Measurements from ENCODE around the gene ST6GALNAC3.
"Not testable (repeated sequence)": the region's sequence is repeated elsewhere in the genome, so short reads cannot be mapped to it uniquely, and the experiment has no call there.

ST6GALNAC3 gene

GRCh38 chr1:76110666-76111065, 36.1 kb downstream of the ST6GALNAC3 start:
- peaks cover 13 to 14% of the 10 kb centered on the region in 2 experiments for H3K4me1 ChIP-seq (ENCODE audit: control insufficient read depth in 1 of 2, insufficient read depth in 1 of 2, low read depth in 1 of 2, low read length in 1 of 2)
- no peaks in the 10 kb centered on the region for H3K36me3 ChIP-seq
- no peaks in the 10 kb centered on the region for H3K27me3 ChIP-seq
- H3K9me3 ChIP-seq, result no peaks in the 10 kb centered on the region
- no peak overlapping the region for H3K27ac ChIP-seq
- no peak overlapping the region for H3K4me3 ChIP-seq (ENCODE audit: low read depth in 1 of 2, low read length in 1 of 2)
- TF ChIP-seq CTCF (IDR thresholded peaks at IDR 0.05), result no peak

DNA sequence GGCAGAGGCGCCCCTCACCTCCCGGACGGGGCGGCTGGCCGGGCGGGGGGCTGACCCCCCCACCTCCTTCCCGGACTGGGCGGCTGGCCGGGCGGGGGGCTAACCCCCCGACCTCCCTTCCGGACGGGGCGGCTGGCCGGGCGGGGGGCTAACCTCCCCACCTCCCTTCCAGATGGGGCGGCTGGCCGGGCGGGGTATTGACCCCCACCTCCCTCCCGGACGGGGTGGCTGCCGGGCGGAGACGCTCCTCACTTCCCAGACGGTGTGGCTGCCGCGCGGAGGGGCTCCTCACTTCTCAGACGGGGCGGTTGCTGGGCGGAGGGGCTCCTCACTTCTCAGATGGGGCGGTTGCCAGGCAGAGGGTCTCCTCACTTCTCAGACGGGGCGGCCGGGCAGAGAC, 37.8 kb downstream of the ST6GALNAC3 start:
- H3K4me3 ChIP-seq (ENCODE audit: low read depth in 1 of 2, low read length in 1 of 2); H3K36me3 ChIP-seq; H3K9me3 ChIP-seq; H3K27me3 ChIP-seq; H3K27ac ChIP-seq; H3K4me1 ChIP-seq (ENCODE audit: control insufficient read depth in 1 of 2, insufficient read depth in 1 of 2, low read depth in 1 of 2, low read length in 1 of 2): not testable (repeated sequence)

GRCh38 chr1:76113446-76113845, 38.9 kb downstream of the ST6GALNAC3 start:
- TF ChIP-seq CTCF (IDR thresholded peaks at IDR 0.05), result no peak
- Histone ChIP-seq H3K4me1 (ENCODE audit: control insufficient read depth in 1 of 2, insufficient read depth in 1 of 2, low read depth in 1 of 2, low read length in 1 of 2) (no peaks in the 10 kb centered on the region), H3K4me3 (ENCODE audit: low read depth in 1 of 2, low read length in 1 of 2) (no peak overlapping the region), H3K27me3 (no peaks in the 10 kb centered on the region), H3K27ac (no peak overlapping the region), H3K9me3 (no peaks in the 10 kb centered on the region), H3K36me3 (no peaks in the 10 kb centered on the region)

DNA sequence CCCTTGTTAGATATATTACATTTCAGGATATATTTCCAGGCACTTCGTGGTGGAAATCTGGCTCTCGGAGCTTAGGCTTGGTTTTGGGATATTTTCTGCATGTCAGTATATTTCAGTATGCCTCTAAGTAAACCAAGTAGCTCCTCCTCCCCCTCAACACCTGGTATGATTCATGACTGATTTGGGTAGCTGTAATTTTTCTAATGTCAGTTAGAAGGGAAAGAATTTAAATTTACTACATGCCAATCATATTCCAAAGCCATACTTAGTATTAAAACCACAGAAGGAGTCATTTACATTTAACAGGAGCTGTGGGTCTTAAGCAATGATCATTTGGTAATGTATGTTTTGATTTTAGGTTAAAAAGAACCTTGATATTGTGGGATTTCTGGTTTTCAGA, 40.6 kb downstream of the ST6GALNAC3 start:
- H3K4me3 ChIP-seq (ENCODE audit: low read depth in 1 of 2, low read length in 1 of 2), result no peak overlapping the region
- no peaks in the 10 kb centered on the region for H3K9me3 ChIP-seq
- no peak overlapping the region for H3K27ac ChIP-seq
- no peaks in the 10 kb centered on the region for H3K4me1 ChIP-seq (ENCODE audit: control insufficient read depth in 1 of 2, insufficient read depth in 1 of 2, low read depth in 1 of 2, low read length in 1 of 2)
- H3K36me3 ChIP-seq, result no peaks in the 10 kb centered on the region
- no peak for TF ChIP-seq CTCF (IDR thresholded peaks at IDR 0.05)
- no peaks in the 10 kb centered on the region for H3K27me3 ChIP-seq

- no peak for TF ChIP-seq CTCF (IDR thresholded peaks at IDR 0.05)
- peaks cover 3 to 9% of the 10 kb centered on the region in 2 experiments for H3K4me1 ChIP-seq (ENCODE audit: control insufficient read depth in 1 of 2, insufficient read depth in 1 of 2, low read depth in 1 of 2, low read length in 1 of 2)
- H3K27me3 ChIP-seq, result no peaks in the 10 kb centered on the region
- no peak overlapping the region for H3K4me3 ChIP-seq (ENCODE audit: low read depth in 1 of 2, low read length in 1 of 2)
- H3K9me3 ChIP-seq, result no peaks in the 10 kb centered on the region
- H3K36me3 ChIP-seq, result no peaks in the 10 kb centered on the region
- H3K27ac ChIP-seq, result no peak overlapping the region
Measured at GRCh38 chr1:76121850-76122249, 47.3 kb downstream of the ST6GALNAC3 start.

- no peak overlapping the region for H3K27ac ChIP-seq
- peaks cover 3 to 9% of the 10 kb centered on the region in 2 experiments for H3K4me1 ChIP-seq (ENCODE audit: control insufficient read depth in 1 of 2, insufficient read depth in 1 of 2, low read depth in 1 of 2, low read length in 1 of 2)
- no peaks in the 10 kb centered on the region for H3K27me3 ChIP-seq
- TF ChIP-seq CTCF (IDR thresholded peaks at IDR 0.05), result no peak
- H3K4me3 ChIP-seq (ENCODE audit: low read depth in 1 of 2, low read length in 1 of 2), result no peak overlapping the region
- H3K9me3 ChIP-seq, result no peaks in the 10 kb centered on the region
- H3K36me3 ChIP-seq, result no peaks in the 10 kb centered on the region
Measured at GRCh38 chr1:76122271-76122670, 47.7 kb downstream of the ST6GALNAC3 start.

DNA sequence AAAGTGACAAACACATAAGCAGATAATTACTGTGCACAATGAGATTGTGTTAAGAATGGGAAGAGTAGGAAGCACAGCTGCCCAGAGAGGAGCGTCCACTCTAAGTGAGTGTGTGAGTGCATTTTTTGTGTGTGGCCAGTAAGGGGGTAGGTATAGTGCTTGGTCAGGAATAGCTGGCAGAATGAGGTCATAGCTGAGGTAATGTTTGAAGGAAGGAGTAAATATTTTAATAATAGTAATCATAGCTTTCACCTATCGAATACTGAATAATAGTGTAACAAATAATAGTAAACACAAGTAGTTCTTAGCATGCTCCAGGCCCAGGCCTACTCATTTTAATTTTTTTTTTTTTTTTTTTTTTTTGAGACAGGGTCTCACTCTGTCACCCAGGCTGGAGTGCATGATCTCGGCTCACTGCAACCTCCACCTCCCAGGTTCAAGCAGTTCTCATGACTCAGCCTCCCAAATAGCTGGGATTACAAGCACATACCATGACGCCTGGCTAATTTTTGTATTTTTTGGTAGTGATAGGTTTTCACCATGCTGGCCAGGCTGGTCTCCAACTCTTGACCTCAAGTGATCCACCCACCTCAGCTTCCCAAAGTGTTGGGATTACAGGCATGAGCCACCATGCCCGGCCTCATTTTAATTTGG, 49.0 kb downstream of the ST6GALNAC3 start:
- H3K9me3 ChIP-seq; H3K36me3 ChIP-seq; H3K4me1 ChIP-seq (ENCODE audit: control insufficient read depth in 1 of 2, insufficient read depth in 1 of 2, low read depth in 1 of 2, low read length in 1 of 2); H3K4me3 ChIP-seq (ENCODE audit: low read depth in 1 of 2, low read length in 1 of 2); H3K27me3 ChIP-seq; H3K27ac ChIP-seq: not testable (repeated sequence)
